Activated T-helper 1 cell treated with Interleukin-2 at 50 U/mL for 16 hours (primary cell): ENCODE measurements around the gene PFDN2.

Source experiments
- DNase-seq: peaks from one replicate; pipeline ENCODE4 v3.0.0-alpha.2; 2020; ENCODE audit warnings: low read depth

PFDN2 gene, protein sequence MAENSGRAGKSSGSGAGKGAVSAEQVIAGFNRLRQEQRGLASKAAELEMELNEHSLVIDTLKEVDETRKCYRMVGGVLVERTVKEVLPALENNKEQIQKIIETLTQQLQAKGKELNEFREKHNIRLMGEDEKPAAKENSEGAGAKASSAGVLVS

GRCh38 chr1:161117759-161118581 lies at the start of gene PFDN2, which contains the start of gene NIT1:
Gene PFDN2, minus strand, starts transcription at chr1:161118037. Its CDS starts 11 bp downstream, at chr1:161118026.
Gene NIT1, plus strand, starts transcription at chr1:161118105. Its CDS starts 72 bp downstream, at chr1:161118177.
- DNase-seq = peak; percentile 72

DNA sequence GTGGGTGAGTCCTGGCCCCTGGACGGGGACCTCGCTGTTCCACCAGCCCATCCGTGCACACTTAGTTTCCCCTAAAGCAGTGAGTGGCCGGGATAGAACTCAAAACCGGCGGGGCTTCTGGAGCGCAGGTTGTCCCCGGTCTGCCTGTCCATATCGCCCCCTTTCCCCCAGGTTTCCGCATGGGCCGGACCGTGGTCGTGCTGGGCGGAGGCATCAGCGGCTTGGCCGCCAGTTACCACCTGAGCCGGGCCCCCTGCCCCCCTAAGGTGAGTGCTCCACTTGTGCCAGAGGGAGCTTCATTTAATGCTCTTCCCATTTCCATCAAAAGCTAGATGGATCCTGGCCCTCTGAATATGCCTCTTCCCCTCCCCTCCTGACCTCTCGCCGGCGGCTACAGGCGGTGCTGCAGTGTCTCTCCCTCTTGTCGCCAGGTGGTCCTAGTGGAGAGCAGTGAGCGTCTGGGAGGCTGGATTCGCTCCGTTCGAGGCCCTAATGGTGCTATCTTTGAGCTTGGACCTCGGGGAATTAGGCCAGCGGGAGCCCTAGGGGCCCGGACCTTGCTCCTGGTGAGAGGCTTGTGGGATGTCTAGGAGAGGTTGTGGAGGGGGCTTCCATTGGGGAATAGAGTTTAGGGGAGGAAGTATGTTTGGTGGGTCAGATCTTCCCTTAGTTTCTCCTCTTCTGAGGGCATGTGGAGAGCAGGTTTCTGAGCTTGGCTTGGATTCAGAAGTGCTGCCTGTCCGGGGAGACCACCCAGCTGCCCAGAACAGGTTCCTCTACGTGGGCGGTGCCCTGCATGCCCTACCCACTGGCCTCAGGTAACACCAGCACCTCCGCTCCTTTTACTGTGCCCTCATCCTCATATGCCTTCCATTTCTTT lies 49.1 kb upstream of the PFDN2 start:
- DNase-seq = no peak

DNA sequence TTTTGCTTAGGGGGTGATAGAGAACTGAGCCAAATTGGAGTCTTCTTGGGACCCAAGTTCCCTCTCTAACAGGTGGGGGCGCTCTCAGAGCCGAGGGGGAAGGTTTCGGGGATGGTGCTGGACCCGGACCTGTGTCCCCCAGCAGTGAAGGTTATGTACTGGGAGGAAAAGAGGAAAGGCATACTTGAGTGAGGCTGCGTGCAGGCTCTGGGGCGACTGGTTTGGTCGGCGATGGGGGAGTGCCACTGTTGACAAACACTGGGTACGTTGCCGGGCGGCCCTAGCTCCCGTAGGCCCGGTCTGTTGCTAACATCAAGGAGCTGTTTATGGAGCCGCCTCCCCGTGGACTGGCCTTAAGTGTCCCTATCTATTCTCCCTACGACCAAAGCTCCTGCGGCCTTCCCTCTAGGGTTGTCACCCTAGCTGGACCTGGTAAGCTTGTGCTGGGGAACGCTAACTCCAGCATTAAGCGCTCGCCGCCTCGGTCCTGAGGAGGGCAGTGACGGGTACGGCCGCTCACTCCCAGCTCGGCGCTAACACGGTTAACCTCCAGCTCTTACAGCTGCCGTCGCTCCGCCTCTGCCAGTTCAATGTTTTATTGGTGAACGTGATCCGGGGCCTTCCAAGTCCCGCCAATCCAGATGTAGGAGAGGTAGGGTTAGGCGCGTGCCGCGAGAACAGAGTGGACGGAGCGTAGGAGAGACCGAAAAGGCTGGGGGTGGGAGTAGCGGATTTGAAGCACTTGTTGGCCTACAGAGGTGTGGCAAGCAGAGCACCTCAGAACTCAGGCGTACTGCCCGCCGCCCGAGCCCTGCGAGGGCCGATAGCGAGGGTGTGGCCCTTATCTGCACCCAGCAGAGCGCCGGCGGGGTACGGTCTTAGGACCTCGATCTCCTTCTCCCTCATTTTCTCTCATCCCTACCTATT lies 48.2 kb upstream of the PFDN2 start, which contains the start of gene PPOX:
Gene PPOX (plus strand): TSS at position 685 of the 927 bp plus-strand sequence. CDS start 422 bp downstream, outside the sequence.
- peak; percentile 82 for DNase-seq

GRCh38 chr1:161164901-161165610 lies 47.2 kb upstream of the PFDN2 start:
- DNase-seq = no peak

GRCh38 chr1:161163793-161164192 lies 46.0 kb upstream of the PFDN2 start:
- DNase-seq = no peak

- DNase-seq = no peak
Observed at GRCh38 chr1:161162806-161163205, 45.0 kb upstream of the PFDN2 start.

- no peak for DNase-seq
Observed at GRCh38 chr1:161162052-161162451, 44.2 kb upstream of the PFDN2 start.

GRCh38 chr1:161161652-161162051 lies 43.8 kb upstream of the PFDN2 start:
- DNase-seq = no peak

- no peak for DNase-seq
Observed at GRCh38 chr1:161160671-161161145, 42.9 kb upstream of the PFDN2 start.

DNA sequence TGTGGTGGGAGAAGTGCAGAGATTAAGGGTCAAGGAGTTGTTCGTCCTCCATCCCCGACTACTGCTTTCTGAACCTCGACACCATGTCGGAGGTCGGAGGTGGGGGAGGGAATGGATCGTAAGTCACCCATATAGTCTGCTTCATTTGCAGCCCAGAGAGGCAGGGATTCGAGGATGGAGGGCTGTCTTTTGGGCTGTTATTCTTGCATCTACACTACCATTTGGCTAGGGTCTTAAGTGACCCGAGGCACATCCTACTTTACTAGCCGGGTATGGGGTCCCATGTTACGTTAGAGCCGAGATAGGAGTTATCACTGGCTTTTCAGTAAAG lies 42.0 kb upstream of the PFDN2 start:
- DNase-seq = no peak

GRCh38 chr1:161159087-161159912 lies 41.5 kb upstream of the PFDN2 start, which contains the start of gene USP21:
Gene USP21, plus strand, starts transcription at chr1:161159500. Its CDS starts 1,141 bp downstream, at chr1:161160641.
- DNase-seq = peak; percentile 86

GRCh38 chr1:161158316-161159010 lies 40.6 kb upstream of the PFDN2 start:
- DNase-seq = no peak

GRCh38 chr1:161157867-161158266 lies 40.0 kb upstream of the PFDN2 start:
- DNase-seq = no peak

DNA sequence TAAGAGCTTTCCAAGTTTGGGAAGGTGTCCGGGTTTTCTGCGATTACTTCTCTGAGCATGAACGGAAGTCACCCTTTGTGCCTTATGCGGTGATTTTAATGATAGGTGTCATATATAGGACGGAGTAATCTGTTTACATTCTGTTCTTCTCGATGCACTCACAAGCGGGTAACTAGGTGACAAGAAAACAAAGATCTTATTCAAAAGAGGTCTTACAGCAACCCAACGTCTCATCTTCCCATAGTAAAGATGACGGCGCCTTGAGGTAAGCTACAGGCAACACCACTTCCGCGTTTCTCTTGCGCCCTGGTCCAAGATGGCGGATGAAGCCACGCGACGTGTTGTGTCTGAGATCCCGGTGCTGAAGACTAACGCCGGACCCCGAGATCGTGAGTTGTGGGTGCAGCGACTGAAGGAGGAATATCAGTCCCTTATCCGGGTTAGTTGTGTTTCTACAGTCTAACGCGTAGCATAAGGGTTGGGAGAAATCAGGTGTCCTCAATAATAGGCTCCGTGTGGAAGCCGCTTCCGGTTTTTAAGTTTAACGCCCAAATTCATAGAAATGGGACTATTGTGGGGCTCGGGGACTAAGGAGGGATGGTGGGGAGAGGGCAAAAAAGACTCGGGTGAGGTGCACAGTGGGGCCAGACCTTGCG lies 36.0 kb upstream of the PFDN2 start, which contains the start of gene UFC1:
Gene UFC1 (plus strand): TSS at position 297 of the 656 bp plus-strand sequence. CDS start 20 bp downstream, at position 317.
- DNase-seq = peak; percentile 69

GRCh38 chr1:161153176-161153575 lies 35.3 kb upstream of the PFDN2 start:
- DNase-seq = no peak

DNA sequence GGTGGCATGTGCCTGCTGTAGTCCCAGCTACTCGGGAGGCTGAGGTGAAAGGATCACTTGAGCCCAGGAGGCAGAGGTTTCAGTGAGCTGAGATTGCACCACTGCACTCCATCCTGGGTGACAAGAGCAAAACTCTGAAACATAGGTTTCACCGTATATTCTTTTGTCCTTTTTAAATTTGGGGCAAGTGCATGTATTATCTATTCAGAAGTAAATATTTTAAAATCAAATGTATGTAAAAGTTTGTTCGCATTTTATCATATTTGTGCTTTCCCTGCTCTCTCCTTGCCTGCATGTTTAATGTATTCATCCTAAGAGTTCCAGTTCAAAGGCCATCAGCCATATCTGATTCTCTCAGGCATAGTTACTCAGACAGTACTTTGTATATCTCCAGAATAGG lies 28.0 kb upstream of the PFDN2 start:
- no peak for DNase-seq

GRCh38 chr1:161140755-161141400 lies 23.0 kb upstream of the PFDN2 start:
- no peak for DNase-seq

GRCh38 chr1:161139766-161140165 lies 21.9 kb upstream of the PFDN2 start:
- DNase-seq = no peak
